ENCODE results near the gene DOCK11.

The DOCK11 gene

GRCh38 chrX:118508221-118508620 is 12.6 kb downstream of the DOCK11 start:
- no peak for TF ChIP-seq REST (IDR thresholded peaks at IDR 0.05; ENCODE audit: insufficient read depth in 1 of 2, low read depth in 2 of 2, low read length in 2 of 2)

GRCh38 chrX:118508635-118509034 is 13.0 kb downstream of the DOCK11 start:
- no peak for TF ChIP-seq SIN3A (IDR thresholded peaks at IDR 0.05; ENCODE audit: borderline replicate concordance, insufficient read depth, low read length)

- TF ChIP-seq FOXP2 (optimal IDR thresholded peaks at IDR 0.05; ENCODE audit: borderline replicate concordance, extremely low read depth, extremely low read length, insufficient read depth) (no peak), SIN3A (IDR thresholded peaks at IDR 0.05; ENCODE audit: borderline replicate concordance, insufficient read depth, low read length) (no peak), TAF1 (IDR thresholded peaks at IDR 0.05; ENCODE audit: borderline replicate concordance, insufficient read depth, low read length) (no peak), REST (IDR thresholded peaks at IDR 0.05; ENCODE audit: insufficient read depth in 1 of 2, low read depth in 2 of 2, low read length in 2 of 2) (no peak), POLR2AphosphoS5 (IDR thresholded peaks at IDR 0.05; ENCODE audit: low read depth, low read length) (no peak)
These were observed 14.5 kb downstream of the DOCK11 start for GRCh38 chrX:118510111-118510510.

GRCh38 chrX:118513120-118513898 is 17.7 kb downstream of the DOCK11 start:
- TF ChIP-seq TAF1 (IDR thresholded peaks at IDR 0.05; ENCODE audit: borderline replicate concordance, insufficient read depth, low read length) (no peak), POLR2AphosphoS5 (IDR thresholded peaks at IDR 0.05; ENCODE audit: low read depth, low read length) (no peak), REST (IDR thresholded peaks at IDR 0.05; ENCODE audit: insufficient read depth in 1 of 2, low read depth in 2 of 2, low read length in 2 of 2) (no peak), SIN3A (IDR thresholded peaks at IDR 0.05; ENCODE audit: borderline replicate concordance, insufficient read depth, low read length) (no peak), FOXP2 (optimal IDR thresholded peaks at IDR 0.05; ENCODE audit: borderline replicate concordance, extremely low read depth, extremely low read length, insufficient read depth) (no peak)

- TF ChIP-seq TAF1 (IDR thresholded peaks at IDR 0.05; ENCODE audit: borderline replicate concordance, insufficient read depth, low read length) (no peak), REST (IDR thresholded peaks at IDR 0.05; ENCODE audit: insufficient read depth in 1 of 2, low read depth in 2 of 2, low read length in 2 of 2) (no peak), POLR2AphosphoS5 (IDR thresholded peaks at IDR 0.05; ENCODE audit: low read depth, low read length) (no peak), SIN3A (IDR thresholded peaks at IDR 0.05; ENCODE audit: borderline replicate concordance, insufficient read depth, low read length) (no peak), FOXP2 (optimal IDR thresholded peaks at IDR 0.05; ENCODE audit: borderline replicate concordance, extremely low read depth, extremely low read length, insufficient read depth) (no peak)
These were observed 24.0 kb downstream of the DOCK11 start for GRCh38 chrX:118519411-118520215.

Measured in PFSK-1 (cell line).